Neuron (in vitro differentiated cells): ENCODE results near the gene DKKL1.

Source experiments
- H2AFZ ChIP-seq: one replicate; pipeline ENCODE4 v1.6.1; 2013; ENCODE audit warnings: low read depth, mild to moderate bottlenecking, inconsistent platforms, low read length, moderate library complexity
- H3K27me3 ChIP-seq: one replicate; pipeline ENCODE4 v1.6.1; 2013; ENCODE audit warnings: low read length; ENCODE audit not compliant: insufficient read depth
- H3K36me3 ChIP-seq: one replicate; pipeline ENCODE4 v1.6.1; 2013; ENCODE audit warnings: low read length; ENCODE audit not compliant: insufficient read depth
- H3K4me1 ChIP-seq: one replicate; pipeline ENCODE4 v1.6.1; 2013; ENCODE audit warnings: low read length; ENCODE audit not compliant: insufficient read depth
- H3K4me3 ChIP-seq: 2 replicates; pipeline ENCODE4 v1.5.1; 2013; ENCODE audit warnings: mild to moderate bottlenecking, low read length, moderate library complexity
- H3K9me3 ChIP-seq: one replicate; pipeline ENCODE4 v1.6.1; 2013; ENCODE audit warnings: low read length

The DKKL1 gene

GRCh38 chr19:49333418-49333805 is 30.3 kb upstream of the DKKL1 start:
- Histone ChIP-seq H3K9me3 (no peaks in the 10 kb centered on the region), H3K36me3 (peaks cover 48% of the 10 kb centered on the region), H3K4me1 (no peaks in the 10 kb centered on the region), H3K27me3 (no peaks in the 10 kb centered on the region), H3K4me3 (no peak overlapping the region), H2AFZ (no peak overlapping the region)

- H3K36me3 ChIP-seq = peaks cover 45% of the 10 kb centered on the region
These were observed 29.8 kb upstream of the DKKL1 start for GRCh38 chr19:49333811-49334288.

GRCh38 chr19:49335071-49335783 is 28.4 kb upstream of the DKKL1 start, which contains the start of gene CD37:
Gene CD37, plus strand, starts transcription at chr19:49335406. Its CDS starts 135 bp downstream, at chr19:49335541.
- H3K27me3 ChIP-seq = no peaks in the 10 kb centered on the region
- peaks cover 38% of the 10 kb centered on the region for H3K36me3 ChIP-seq
- no peak within 1 kb of the TSS for H3K4me3 ChIP-seq
- H3K9me3 ChIP-seq = no peaks in the 10 kb centered on the region
- no peaks in the 10 kb centered on the region for H3K4me1 ChIP-seq
- H2AFZ ChIP-seq = no peak within 1 kb of the TSS

More at GRCh38 chr19:49333811-49334288, 29.8 kb upstream of the DKKL1 start:
- Histone ChIP-seq H3K4me1 (no peaks in the 10 kb centered on the region), H3K27me3 (no peaks in the 10 kb centered on the region), H3K4me3 (no peak overlapping the region), H3K9me3 (no peaks in the 10 kb centered on the region), H2AFZ (no peak overlapping the region)

GRCh38 chr19:49335784-49336481 is 27.7 kb upstream of the DKKL1 start:
- Histone ChIP-seq H3K9me3 (no peaks in the 10 kb centered on the region), H2AFZ (no peak overlapping the region), H3K4me1 (no peaks in the 10 kb centered on the region), H3K36me3 (peaks cover 42% of the 10 kb centered on the region), H3K27me3 (no peaks in the 10 kb centered on the region), H3K4me3 (no peak overlapping the region)

GRCh38 chr19:49336482-49337266 is 27.0 kb upstream of the DKKL1 start:
- Histone ChIP-seq H3K36me3 (peaks cover 47% of the 10 kb centered on the region), H3K9me3 (no peaks in the 10 kb centered on the region), H3K4me1 (no peaks in the 10 kb centered on the region), H2AFZ (no peak overlapping the region), H3K27me3 (no peaks in the 10 kb centered on the region), H3K4me3 (no peak overlapping the region)

- Histone ChIP-seq H2AFZ (no peak overlapping the region), H3K36me3 (peaks cover 49% of the 10 kb centered on the region), H3K9me3 (no peaks in the 10 kb centered on the region), H3K27me3 (no peaks in the 10 kb centered on the region), H3K4me1 (no peaks in the 10 kb centered on the region), H3K4me3 (no peak overlapping the region)
These were observed 26.2 kb upstream of the DKKL1 start for GRCh38 chr19:49337267-49338022.

- H2AFZ ChIP-seq = no peak overlapping the region
- H3K4me3 ChIP-seq = no peak overlapping the region
- H3K36me3 ChIP-seq = peaks cover 56% of the 10 kb centered on the region
- H3K9me3 ChIP-seq = no peaks in the 10 kb centered on the region
- no peaks in the 10 kb centered on the region for H3K4me1 ChIP-seq
- no peaks in the 10 kb centered on the region for H3K27me3 ChIP-seq
These were observed 25.5 kb upstream of the DKKL1 start for GRCh38 chr19:49338023-49338677.

GRCh38 chr19:49338691-49339300 is 24.9 kb upstream of the DKKL1 start:
- no peak overlapping the region for H3K4me3 ChIP-seq
- H3K9me3 ChIP-seq = no peaks in the 10 kb centered on the region
- H2AFZ ChIP-seq = no peak overlapping the region
- H3K4me1 ChIP-seq = no peaks in the 10 kb centered on the region
- H3K27me3 ChIP-seq = no peaks in the 10 kb centered on the region
- H3K36me3 ChIP-seq = peaks cover 63% of the 10 kb centered on the region

- no peaks in the 10 kb centered on the region for H3K4me1 ChIP-seq
- peaks cover 67% of the 10 kb centered on the region for H3K36me3 ChIP-seq
These were observed 24.2 kb upstream of the DKKL1 start for GRCh38 chr19:49339301-49340068.

GRCh38 chr19:49340069-49340864 is 23.4 kb upstream of the DKKL1 start:
- Histone ChIP-seq H3K27me3 (no peaks in the 10 kb centered on the region), H3K4me3 (no peak overlapping the region), H2AFZ (no peak overlapping the region), H3K36me3 (peaks cover 74% of the 10 kb centered on the region), H3K9me3 (no peaks in the 10 kb centered on the region), H3K4me1 (peaks cover 6% of the 10 kb centered on the region)

More at GRCh38 chr19:49339301-49340068, 24.2 kb upstream of the DKKL1 start:
- H3K27me3 ChIP-seq = no peaks in the 10 kb centered on the region
- no peak overlapping the region for H3K4me3 ChIP-seq
- H2AFZ ChIP-seq = no peak overlapping the region
- H3K9me3 ChIP-seq = no peaks in the 10 kb centered on the region
